Anterior cingulate cortex (tissue), 58 donors: ENCODE measurements around the gene ETF1.
A peak's percentile ranks its signal among the peaks of the same experiment; 100 is the strongest.

ENCODE experiments used
- DNase-seq, 58 donors: peaks; one replicate each; lab custom pipeline; 2025; lab: John Stamatoyannopoulos, UW

ETF1 gene

DNA sequence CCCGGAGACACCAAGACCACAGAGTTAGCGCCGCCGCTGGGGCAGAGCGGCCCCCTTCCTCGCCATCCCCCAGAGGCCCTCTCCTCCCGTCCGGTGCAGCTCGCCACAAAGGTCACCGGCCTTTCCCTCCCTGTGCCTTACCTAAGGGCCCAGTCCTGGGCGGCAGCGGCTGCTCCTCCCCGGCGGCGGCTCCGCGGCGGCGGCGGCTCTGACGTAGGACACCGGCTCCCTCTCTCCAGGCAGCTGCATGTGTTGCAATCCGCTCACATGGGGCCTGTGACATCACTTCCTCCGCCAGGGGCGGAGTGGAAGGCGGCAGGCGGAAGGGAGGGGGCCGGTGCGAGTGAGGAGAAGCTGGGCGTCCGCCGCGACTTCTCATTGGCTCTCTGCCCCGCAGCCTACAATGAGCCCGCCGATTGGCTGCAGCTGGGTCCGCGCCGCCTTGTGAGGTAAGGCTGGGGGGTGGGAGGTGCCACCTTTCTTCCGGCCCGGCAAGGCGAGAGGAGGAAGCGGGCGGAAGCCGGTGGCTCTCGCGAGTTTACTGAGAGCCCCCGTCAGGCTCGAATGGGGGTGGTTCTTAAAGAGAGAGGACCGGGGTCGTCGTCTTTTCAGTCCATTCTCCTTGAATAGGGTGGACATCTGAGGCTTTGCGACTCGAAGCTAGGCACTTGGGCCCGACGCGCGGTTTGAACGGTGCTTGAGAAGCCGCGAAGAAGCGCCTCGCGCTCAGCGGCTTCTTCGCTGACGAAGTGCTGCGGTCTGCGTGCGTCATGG lies at the start of gene ETF1:
ETF1 (minus strand) TSS at position 281 of the 774 bp plus-strand sequence. CDS start 318 bp downstream, outside the sequence.
- DNase-seq = peak; percentile 94 to 100 (median 100)

DNA sequence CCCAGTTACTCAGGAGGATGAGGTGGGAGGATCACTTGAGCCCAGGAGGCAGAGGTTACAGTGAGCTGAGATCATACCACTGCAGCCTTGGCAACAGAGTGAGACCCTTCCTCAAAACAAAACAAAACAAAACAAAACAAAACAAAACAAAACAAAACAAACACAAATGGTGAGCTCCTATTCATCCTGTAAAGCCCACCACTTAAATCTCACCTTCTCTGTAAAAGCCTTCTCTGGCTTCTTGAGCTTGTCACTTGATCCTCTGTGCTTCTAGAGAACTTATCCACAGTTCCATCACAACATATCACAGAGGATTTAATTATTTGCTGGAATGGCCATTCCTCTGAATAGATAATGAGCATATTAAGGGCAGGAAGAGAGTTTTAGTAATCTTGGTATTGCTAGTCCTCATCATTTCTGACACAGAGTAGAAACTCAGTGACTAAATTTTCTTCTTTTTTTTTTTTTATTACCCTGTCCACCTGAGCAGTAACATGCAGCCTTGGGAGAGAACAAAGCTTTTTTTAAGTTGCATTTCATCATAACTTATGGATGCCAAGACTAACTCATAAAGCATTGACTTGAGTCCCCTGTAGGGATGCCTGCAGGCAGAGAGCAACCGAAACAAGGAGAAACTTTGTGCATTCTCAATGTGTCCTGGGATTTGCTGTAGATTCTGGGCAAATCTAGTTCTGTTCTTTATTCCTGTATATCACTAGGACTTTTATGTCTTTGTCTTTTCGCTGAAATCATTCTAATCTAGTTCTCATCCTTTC lies 45.2 kb upstream of the ETF1 start:
- no peak for DNase-seq

DNA sequence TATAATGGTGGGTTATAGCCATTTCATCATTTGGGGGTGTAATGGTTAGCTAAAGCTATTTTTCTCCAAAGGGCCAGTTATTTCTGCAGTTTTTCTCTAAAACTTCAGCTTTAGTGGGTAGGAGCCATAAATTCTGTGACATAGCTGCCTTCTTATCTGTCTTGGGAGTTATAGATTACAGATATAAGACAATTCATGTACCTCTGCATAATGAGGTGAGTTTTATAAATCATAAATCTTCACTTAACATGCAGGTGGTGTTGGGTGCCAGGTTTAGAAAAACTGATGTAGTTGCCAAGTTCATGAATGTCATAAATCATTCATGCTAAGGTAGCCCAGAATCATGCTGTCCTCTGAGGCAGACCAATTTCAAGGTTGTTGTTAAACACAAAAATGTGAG lies 42.1 kb upstream of the ETF1 start:
- no peak for DNase-seq

DNA sequence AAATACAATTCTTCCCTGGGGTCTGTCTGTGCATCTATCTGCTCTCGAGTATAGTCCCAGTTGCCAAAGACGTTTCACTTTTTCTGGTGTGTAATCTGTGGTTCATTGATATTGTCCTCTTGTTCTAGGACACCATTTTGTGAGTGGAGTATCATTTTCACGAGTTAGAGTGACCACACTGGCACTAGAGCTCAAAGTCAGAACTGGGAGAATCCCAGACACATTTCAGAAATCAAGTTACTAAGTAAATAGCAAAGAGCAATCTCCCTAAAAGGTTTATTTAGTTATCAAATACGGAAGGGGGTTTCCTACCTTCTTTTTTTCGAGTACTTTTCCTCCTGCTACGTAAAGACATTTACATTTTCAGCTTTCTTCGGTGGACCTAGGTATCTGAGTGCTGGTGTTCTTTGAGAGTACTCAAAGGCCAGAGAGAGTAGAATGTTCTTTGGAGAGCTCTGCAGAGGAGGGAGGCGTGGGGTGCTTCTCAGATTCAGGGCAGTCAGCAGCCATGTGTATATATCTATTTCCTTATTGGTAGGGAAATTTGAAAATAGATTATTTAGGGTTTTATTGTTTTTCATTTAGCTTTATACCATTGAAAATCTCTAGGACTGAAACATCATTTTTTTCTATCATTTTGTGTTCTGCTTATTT lies 41.1 kb upstream of the ETF1 start:
- DNase-seq = no peak

DNA sequence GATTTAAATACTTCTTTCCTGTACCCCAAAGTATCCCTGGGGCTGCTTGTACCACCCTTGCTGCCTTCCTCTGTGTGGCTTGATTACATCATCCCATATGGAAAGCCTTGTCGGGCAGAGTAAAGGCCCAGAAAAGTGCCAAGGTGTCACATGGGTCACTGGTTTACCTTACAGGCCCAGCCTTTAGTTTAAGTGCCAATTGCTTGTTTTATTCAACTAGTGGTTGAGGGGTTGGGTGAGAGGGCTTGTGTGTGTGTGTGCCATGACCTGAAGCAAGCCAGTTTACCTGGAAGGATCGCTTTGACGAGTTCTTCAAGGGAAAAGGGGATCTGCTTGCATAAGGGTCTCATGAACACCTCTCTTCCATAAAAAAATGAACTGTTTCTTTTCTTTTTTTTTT lies 39.9 kb upstream of the ETF1 start:
- no peak for DNase-seq

DNA sequence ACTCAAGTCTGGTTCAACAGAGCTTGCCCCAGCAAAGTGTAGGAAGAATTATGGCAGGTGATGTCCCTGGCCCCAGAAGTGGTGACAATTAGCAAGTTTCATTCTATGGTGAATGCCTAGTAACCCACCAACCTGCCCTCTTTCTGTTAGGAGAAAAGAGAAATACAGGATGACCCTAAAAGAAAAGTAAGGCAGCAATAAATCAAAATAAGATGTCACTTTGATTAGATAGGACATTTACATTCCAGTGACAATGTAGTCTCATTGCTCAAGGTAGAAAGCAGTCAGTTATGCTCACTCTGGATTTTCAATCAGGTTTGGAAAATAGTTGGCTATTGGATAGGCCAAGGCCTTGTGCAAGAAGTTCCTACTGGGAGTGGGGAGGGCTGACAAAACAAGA lies 37.7 kb upstream of the ETF1 start:
- DNase-seq = no peak

DNA sequence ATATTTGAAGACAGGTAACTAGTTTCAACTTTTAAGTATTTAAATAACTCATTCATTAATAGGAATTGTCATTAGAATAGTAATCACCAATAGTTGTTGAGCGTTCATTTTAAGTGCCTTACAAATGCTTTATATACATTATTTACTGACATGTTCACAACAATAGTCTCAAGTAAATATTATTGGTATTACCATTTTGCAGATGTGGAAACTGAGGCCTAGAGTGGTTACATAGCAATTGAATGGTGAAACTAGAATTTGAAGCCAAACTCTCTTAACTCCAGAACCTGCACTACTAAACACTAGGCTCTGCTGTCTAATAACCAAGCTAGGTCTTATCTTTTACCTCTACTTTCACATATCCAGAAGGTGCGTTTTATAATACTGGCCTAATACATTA lies 37.0 kb upstream of the ETF1 start:
- no peak for DNase-seq

DNA sequence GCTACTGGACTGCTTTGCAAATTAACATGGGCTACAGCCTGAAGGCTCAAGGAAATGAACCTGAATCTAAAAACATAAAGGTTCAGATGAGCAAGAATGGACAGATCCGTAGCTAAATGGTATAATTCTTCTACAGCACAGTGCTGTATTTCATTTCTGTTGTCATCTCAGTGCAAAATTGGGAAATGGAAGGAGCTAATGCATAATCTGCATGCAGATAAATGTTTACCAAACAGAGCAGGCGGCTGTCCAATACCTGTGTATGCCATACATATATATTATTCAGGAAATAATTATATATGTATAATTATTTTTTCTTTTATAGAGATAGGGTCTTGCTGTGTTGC lies 36.5 kb upstream of the ETF1 start:
- DNase-seq = no peak

DNA sequence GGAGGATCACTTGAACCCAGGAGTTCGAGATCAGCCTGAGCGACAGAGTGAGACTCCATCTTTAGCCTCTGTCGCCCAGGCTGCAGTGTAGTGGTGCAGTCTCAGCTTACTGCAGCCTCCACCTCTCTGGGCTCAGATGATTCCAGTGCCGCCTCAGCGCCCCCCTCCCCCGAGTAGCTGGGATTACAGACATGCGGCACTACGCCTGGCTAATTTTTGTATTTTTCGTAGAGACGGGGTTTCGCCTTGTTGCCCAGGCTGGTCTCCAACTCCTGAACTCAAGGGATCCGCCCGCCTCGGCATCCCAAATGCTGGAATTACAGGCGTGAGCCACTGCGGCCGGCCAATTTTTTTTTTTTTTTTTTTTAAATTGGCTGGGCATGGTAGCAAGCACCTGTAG lies 34.4 kb upstream of the ETF1 start:
- DNase-seq = no peak

DNA sequence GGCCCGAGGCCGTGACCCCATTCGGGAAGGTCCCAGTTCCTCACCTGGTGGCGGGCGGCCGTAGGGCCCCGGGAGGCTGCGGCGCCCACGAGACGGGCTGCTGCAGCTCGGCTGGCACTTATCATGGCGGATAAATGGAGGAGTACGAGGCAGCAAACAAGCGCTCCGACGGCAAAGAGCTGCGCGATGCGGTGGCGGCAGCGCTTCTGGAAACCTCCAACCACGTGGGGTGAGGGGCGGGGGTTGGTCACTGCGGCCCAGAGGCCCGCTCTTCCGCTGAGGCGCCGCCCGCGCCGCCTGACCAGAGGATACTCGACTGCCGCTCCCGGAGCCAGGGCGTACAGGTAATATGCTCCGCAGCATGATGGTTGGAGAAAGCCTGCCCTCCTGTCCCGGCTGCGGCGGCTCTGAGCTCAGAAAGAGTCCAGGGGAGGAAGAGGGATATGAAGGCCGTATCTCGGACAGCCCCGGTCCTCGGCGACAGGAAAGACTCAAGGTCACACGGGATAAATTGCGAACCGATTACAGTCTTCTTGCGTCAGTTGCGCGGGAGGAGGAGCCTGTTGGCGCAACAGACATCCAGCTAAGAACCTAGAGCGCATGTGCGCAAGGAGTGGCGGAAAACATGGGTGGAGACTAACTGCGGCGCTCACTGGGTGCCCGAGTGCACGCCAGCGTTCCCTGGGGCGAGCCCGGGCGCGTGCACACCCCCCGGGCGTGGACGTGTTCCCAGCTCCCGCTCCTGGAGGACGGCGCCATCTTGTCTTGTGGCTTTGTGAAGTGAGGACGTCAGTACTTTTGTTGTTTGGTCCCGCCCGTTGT lies 32.4 kb upstream of the ETF1 start, which contains the start of gene HSPA9:
HSPA9 (minus strand) TSS at position 208 of the 822 bp plus-strand sequence; CDS start at position 125, 83 bp downstream.
- DNase-seq = peak; percentile 92 to 99 (median 98)

DNA sequence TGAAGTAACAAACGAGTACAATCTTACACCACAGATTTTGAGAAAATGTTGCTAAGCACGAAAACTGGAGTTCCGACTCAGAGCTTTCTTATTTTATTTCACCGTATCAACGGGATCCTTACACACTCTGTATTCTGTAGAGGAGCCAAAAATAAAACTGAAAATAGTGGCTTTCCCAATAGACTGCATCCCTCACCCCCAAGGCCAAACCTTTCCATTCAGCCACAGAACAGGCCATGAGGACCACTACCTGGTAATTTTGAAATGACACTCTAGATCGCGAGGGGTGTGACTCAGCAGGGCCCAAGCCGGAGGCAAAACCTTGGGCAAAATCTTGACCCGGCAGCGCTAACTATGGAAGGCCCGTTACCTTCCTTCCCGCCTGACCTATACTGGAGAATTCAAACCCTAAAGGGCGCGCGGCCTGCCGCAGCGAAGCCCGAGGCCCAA lies 31.7 kb upstream of the ETF1 start:
- DNase-seq = peak in 2 of 58 donors; percentile 62 to 65

DNA sequence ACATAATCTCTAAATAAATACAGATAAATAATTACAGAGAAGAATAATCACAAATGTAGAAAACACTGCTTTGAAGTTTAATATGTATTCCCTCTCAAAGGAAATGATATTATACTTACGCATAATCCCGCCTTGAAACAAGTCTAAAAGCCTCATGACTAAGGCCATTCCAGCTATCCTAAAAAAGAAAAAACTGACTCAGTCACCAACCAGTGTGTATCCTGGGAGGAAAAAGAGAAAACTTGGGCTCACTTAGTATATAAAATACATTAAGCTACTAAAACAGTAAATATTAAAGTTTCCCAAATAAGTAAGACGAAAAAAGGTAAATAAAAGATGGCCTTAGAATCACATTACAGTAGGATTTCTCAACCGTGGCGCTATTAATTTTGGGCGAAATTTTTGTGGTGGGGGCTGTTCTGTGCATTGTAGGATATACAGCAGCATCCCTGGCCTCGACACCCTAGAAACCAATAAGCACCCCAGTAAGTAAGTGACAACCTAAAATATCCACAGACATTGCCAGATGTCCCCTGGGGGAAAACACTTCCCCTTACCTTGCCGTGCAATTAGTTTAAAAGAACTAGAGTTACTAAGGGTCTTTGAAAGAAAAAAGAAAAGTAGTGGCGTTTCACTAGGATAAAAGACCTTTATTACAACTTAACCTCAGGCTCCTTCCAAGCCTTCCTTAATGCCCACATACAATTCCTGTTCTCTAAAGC lies 31.1 kb upstream of the ETF1 start:
- DNase-seq = no peak

DNA sequence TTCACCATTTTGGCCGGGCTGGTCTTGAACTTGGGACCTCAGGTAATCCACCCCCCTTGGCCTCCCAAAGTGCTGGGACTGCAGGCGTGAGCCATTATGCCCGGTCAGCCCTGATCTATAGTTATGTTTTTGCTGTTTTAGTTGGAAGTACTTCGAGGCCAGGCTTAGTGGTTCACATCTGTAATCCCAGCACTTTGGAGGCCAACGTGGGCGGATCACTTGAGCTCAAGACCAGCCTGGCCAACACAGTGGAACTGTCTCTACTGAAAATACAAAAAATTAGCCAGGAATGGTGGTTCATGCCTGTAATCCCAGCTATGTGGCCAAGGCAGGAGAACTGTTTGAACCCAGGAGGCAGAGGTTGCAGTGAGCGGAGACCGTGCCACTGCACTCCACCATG lies 30.2 kb upstream of the ETF1 start:
- no peak for DNase-seq

DNA sequence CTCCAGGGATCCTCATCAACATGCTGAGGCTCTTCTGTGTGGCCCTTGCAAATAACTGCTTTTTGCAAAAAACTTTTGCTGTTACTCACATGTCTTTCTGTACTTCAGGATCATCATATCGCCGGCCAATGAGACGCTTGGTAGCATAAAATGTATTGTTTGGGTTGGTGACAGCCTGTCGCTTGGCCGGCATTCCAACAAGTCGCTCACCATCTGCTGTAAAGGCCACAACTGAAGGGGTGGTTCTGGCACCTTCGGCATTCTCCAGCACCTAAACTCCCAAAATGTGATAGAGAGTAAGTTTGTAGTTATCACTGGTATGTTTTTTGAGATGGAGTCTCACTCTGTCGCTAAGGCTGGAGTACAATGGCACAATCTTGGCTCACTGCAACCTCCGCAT lies 27.8 kb upstream of the ETF1 start:
- DNase-seq = no peak

DNA sequence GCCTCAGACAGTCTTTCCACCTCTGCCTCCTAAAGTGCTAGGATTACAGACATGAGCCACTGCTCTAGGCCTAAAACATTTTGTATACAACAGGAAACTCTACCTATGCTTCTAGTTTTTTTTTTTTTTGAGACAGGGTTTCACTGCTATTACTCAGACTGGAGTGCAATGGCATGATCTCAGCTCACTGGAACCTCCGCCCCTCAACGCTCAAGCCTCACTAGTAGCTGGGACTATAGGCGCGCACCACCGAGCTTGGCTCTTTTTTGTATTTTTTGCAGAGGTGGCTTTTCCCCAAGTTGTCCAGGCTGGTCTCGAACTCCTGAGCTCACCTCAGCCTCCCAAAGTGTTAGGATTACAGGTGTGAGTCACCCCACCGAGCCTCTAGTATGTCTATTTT lies 26.7 kb upstream of the ETF1 start:
- DNase-seq = no peak

DNA sequence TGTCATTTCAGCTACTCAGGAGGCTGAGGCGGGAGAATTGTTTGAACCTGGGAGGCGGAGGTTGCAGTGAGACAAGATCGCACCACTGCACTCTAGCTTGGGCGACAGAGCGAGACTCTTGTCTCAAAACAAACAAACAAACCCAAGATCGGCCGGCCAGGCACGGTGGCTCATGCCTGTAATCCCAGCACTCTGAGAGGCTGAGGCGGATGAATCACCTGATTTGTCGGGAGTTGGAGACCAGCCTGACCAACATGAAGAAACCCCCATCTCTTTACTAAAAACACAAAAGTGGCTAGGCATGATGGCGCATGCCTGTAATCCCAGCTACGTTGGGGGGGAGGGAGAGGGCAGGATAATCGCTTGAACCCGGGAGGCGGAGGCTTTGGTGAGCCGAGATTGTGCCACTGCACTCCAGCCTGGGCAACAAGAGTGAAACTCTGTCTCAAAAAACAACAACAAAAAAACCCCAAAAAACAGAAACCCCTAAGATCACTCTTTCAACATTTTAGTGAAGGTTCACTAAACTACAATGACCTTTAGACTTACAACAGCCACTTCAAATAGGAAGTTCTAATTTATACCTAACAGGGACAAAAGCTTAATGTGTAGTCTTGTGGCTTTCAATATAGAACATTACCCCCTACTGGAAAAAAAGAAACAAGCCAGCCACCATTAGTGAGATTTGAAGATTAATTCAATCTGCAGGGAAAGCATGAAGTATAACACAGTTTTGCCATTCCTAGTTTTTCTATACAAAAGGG lies 25.2 kb upstream of the ETF1 start:
- no peak for DNase-seq

DNA sequence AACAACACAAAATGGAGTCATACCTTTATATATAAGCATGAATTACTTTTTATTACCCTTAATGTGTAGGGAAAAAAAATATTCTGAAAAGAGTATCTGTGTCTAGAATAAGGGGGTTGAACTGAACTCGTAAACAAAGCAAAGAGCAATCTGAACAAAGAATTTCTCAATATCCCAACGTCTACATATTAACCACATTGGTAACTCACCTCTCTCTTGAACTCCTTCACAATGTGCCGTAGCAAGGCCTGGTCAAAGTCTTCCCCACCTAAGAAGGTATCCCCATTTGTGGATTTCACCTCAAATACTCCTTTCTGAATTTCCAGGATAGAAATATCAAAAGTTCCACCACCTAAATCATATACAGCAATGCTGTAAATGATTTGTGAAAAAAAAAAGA lies 23.8 kb upstream of the ETF1 start:
- no peak for DNase-seq

DNA sequence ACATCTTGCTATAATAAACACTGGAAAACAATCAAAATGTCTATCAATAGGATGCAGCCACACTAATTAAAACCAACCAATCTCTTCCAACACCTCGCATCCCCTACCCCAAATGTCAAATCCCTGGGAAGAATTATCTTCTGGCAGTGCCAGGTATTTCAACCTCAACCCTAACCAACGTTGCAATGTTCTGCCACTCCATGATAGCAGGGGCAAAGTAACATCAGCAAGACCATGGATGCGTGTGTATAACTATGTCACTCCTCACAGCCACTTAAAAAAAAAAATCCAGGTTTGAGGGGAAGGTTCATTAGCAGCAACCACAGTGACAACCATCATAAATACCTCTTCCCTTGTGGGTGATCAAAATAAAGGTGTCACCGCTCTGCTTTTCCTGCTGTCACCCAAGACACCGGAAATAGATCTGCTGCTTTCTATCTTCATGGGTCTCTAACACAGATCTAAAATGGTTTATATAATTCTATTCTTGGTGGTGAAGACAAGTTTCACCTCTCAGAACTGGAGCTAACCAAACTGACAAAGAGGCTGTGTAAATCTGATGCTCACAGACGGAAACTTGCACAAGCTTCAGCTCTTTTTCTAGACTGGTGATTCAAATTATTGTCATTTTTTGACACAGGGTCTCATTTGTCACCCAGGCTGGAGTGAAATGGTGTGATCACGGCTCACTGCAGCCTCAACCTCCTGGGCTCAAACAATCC lies 22.2 kb upstream of the ETF1 start:
- DNase-seq = no peak
